HEK293T (cell line): ENCODE results near the gene TM4SF20.
"Not testable (repeated sequence)": the region's sequence is repeated elsewhere in the genome, so short reads cannot be mapped to it uniquely, and the experiment has no call there.

Experiments
- CTCF ChIA-PET: fragments of 350-600 bp; formaldehyde crosslinking; extraction: SDS; loops from one replicate; lab custom pipeline; 2021; ENCODE audit warnings: antibody characterized with exemption, inconsistent platforms; lab: Yijun Ruan, JAX
- POLR2A ChIA-PET: fragments of 350-600 bp; formaldehyde crosslinking; extraction: SDS; loops from one replicate; lab custom pipeline; 2020; ENCODE audit warnings: antibody characterized with exemption, inconsistent platforms; lab: Yijun Ruan, JAX
- DNase-seq: peaks from one replicate; pipeline ENCODE4 v3.0.0; 2012; ENCODE audit warnings: mixed read lengths; ENCODE audit errors: extremely low spot score
- ARNT ChIP-seq: fragments of 450-650 bp; IDR thresholded peaks from 2 replicates; pipeline ENCODE4 v1.6.1; 2017; ENCODE audit warnings: mild to moderate bottlenecking
- BHLHE40 ChIP-seq: fragments of 450-650 bp; IDR thresholded peaks from 2 replicates; pipeline ENCODE4 v1.6.1; 2016; ENCODE audit warnings: mild to moderate bottlenecking, moderate library complexity, borderline replicate concordance
- CTBP1 ChIP-seq: fragments of 450-650 bp; IDR thresholded peaks from 2 replicates; pipeline ENCODE4 v1.6.1; 2016; ENCODE audit warnings: borderline replicate concordance
- ELF4 ChIP-seq: fragments of 450-650 bp; IDR thresholded peaks from 2 replicates; pipeline ENCODE4 v1.6.1; 2017; ENCODE audit warnings: antibody characterized with exemption
- FOXA1 ChIP-seq: fragments of 450-650 bp; IDR thresholded peaks from 2 replicates; pipeline ENCODE4 v1.6.1; 2016; ENCODE audit warnings: mild to moderate bottlenecking
- FOXK2 ChIP-seq: fragments of 450-650 bp; IDR thresholded peaks from 2 replicates; pipeline ENCODE4 v1.6.1; 2016; ENCODE audit warnings: mild to moderate bottlenecking
- FOXM1 ChIP-seq: fragments of 450-650 bp; IDR thresholded peaks from 2 replicates; pipeline ENCODE4 v1.6.1; 2017; ENCODE audit warnings: mild to moderate bottlenecking, borderline replicate concordance
- HDGF ChIP-seq: fragments of 450-650 bp; IDR thresholded peaks from 2 replicates; pipeline ENCODE4 v1.6.1; 2017; ENCODE audit warnings: antibody characterized with exemption, borderline replicate concordance
- L3MBTL2 ChIP-seq: fragments of 450-650 bp; conservative IDR thresholded peaks from 2 replicates; pipeline ENCODE4 v1.6.1; 2016; ENCODE audit warnings: mild to moderate bottlenecking
- LEF1 ChIP-seq: fragments of 450-650 bp; IDR thresholded peaks from 2 replicates; pipeline ENCODE4 v1.6.1; 2017; ENCODE audit warnings: mild to moderate bottlenecking, borderline replicate concordance
- NFRKB ChIP-seq: fragments of 450-650 bp; IDR thresholded peaks from 2 replicates; pipeline ENCODE4 v1.6.1; 2016; ENCODE audit warnings: mild to moderate bottlenecking, moderate library complexity
- SP1 ChIP-seq: fragments of 450-650 bp; IDR thresholded peaks from 2 replicates; pipeline ENCODE4 v1.6.1; 2017
- SUZ12 ChIP-seq: fragments of 450-650 bp; IDR thresholded peaks from 2 replicates; pipeline ENCODE4 v1.6.1; 2016; ENCODE audit warnings: mild to moderate bottlenecking
- TARDBP ChIP-seq: fragments of 450-650 bp; IDR thresholded peaks from 2 replicates; pipeline ENCODE4 v1.6.1; 2016
- ZNF384 ChIP-seq: fragments of 450-650 bp; IDR thresholded peaks from 2 replicates; pipeline ENCODE4 v1.6.1; 2016
- TF ChIP-seq, protein P1 (sequence below): fragments of 450-650 bp; IDR thresholded peaks from 2 replicates; pipeline ENCODE4 v1.6.1; 2016

TM4SF20 gene

DNA sequence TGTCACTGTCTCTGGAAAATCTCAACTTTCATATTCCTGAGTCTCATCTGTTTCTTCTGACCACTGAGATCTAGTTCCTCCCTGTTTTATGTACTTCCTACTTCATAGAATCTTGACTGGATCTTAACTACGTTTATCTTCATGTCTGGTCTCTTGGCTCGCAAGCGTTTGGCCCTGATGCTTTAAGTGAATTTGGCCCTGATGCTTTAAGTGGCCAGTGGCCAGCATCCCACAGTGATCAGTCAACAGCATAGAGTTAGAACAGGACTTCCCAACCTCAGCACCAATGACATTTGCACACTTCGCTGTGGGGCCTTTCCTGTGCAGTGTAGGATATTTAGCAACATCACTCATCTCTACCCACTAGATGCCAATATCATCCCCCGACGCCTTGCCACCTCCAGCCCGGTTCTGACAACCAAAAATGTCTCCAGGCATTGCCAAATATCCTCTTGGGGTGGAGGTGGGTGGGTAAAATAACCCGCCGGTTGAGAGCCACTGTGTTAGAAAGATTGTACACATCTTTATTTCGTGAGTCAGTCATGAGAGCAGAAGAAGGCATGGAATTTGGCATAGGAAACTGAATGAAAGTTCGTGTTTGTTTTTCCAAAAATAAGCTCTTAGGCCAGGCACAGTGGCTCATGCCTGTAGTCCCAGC, 12.2 kb downstream of the TM4SF20 start:
- CTCF ChIA-PET: no interaction called here
- POLR2A ChIA-PET: no interaction called here
- no peak for TF ChIP-seq NFRKB
- TF ChIP-seq SP1: no peak
- TF ChIP-seq ZNF384: no peak
- no peak for DNase-seq

DNA sequence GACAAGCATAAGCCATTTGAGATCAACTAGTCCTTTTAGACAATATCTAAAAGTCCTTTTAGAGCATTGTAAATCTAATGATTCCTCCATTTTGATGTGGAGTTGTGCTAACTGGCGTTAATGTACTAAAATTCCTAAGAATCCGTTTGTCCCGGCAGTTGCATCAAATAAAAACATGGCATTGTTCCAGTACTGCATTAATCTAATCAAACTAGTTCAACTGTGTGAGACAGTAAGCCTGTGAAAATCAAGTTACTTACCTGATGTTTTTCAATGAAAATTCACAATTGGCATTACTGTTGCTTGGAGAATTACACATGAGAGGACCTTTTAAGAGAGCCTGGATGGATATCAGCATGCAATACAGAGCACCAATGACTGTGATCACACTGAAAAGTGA, 13.3 kb downstream of the TM4SF20 start:
- TF ChIP-seq SUZ12 (no peak), HDGF (no peak), ARNT (no peak), LEF1 (no peak), CTBP1 (no peak), ZNF384 (no peak), FOXK2 (no peak), BHLHE40 (no peak), FOXA1 (no peak), ELF4 (no peak), NFRKB (no peak), FOXM1 (no peak)
- POLR2A ChIA-PET: no interaction called here
- CTCF ChIA-PET: no interaction called here
- DNase-seq: no peak

DNA sequence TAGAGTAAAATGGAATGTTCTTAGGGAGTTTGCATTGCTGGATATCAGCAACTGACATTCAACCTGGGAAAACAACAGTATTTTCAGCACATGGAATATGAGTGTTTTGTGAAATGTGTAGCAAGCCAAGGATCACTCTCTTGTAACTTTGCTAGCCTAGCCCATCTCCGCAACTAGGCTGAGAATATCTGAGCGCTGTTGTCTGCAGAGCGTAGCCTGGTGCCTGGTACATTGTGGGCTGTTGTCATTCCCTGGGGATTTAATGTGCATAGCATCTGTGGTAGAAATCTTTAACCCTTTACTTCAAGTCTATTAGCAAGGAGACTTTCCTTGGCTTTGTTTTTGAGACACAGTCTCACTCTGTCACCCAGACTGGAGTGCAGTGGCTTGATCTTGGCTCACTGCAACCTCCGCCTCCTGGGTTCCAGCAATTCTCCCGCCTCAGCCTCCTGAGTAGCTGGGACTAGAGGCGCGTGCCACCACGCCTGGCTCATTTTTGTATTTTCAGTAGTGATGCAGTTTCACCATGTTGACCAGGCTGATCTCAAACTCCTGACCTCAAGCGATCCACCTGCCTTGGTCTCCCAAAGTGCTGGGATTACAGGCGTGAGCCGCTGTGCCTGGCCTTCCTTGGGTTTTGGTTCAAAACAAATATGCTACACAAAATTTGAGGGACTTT, 14.4 kb downstream of the TM4SF20 start:
- POLR2A ChIA-PET, DNase-seq, CTCF ChIA-PET: not testable (repeated sequence)

DNA sequence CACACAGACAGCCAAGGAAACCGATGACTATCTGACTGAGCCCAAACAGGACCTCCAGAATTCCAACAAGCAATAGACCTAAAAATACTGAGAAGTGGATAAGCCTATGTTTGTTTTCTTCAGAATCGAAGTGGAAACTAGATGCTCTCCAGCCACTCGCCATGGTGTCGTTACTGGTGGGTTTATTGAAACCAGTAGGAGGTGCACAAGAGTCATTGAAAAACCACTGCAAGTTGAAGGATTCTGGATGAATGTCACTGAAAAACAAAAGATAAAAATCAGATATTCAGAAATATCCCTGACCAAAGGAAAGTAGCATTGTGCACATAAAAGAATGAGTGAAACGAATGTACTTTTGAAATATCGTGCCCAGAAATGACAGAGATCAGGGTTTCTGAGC, 15.3 kb downstream of the TM4SF20 start:
- CTCF ChIA-PET: no interaction called here
- POLR2A ChIA-PET: no interaction called here
- TF ChIP-seq SP1 (no peak), L3MBTL2 (no peak), BHLHE40 (no peak), ELF4 (no peak), HDGF (no peak), ARNT (no peak), SUZ12 (no peak), LEF1 (no peak), NFRKB (no peak), FOXA1 (no peak), CTBP1 (no peak), FOXK2 (no peak), TARDBP (no peak), FOXM1 (no peak), ZNF384 (no peak)
- TF ChIP-seq, protein P1, sequence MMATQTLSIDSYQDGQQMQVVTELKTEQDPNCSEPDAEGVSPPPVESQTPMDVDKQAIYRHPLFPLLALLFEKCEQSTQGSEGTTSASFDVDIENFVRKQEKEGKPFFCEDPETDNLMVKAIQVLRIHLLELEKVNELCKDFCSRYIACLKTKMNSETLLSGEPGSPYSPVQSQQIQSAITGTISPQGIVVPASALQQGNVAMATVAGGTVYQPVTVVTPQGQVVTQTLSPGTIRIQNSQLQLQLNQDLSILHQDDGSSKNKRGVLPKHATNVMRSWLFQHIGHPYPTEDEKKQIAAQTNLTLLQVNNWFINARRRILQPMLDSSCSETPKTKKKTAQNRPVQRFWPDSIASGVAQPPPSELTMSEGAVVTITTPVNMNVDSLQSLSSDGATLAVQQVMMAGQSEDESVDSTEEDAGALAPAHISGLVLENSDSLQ: no peak
- no peak for DNase-seq

DNA sequence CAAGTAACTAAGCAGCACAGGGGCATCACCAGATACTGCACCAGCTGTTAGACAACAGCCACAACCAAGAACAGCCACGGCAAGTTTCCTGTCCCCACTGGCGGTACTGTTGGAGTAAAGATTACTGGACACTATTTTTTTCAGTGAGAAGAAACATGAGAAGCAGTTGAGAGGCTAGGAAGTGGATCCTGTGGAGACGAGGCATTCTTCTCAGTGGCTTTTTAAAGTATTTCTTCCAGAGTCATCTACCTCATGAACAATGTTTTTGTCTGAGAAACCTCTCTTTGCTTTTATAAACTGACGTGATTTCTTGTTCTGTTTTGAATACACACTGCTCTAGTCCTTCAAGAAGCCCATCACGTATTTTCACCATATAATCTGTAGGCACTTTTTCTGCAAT, 18.8 kb downstream of the TM4SF20 start:
- TF ChIP-seq, protein P1: no peak
- TF ChIP-seq TARDBP (no peak), L3MBTL2 (no peak), SUZ12 (no peak), BHLHE40 (no peak), NFRKB (no peak), FOXK2 (no peak), FOXA1 (no peak), LEF1 (no peak), ARNT (no peak), SP1 (no peak), ZNF384 (no peak), ELF4 (no peak), CTBP1 (no peak), HDGF (no peak), FOXM1 (no peak)
- ChIA-PET POLR2A (no interaction called here), CTCF (no interaction called here)
- no peak for DNase-seq

DNA sequence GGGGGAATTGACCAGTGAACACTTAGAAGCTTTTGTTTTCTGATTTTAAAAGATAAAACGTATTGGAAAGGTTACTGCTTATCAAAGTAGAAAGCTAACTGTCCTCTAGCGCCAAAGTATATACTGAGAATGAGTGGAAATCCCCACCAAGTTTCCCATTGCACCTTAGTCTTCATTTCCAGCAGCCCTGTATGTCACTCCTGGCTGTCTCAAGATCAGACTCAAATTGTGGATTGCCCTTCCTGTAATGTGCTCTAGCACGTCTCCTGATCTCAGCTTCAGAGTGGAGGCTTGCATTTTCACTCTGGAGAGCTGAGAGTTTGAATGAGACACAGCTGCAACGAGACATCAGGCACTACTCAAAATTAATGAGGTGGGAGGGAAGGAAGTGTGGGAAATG, 27.5 kb downstream of the TM4SF20 start:
- POLR2A ChIA-PET: no interaction called here
- no peak for DNase-seq
- TF ChIP-seq ARNT (no peak), SUZ12 (no peak), ZNF384 (no peak), FOXM1 (no peak), FOXK2 (no peak), BHLHE40 (no peak), FOXA1 (no peak), ELF4 (no peak), LEF1 (no peak)
- CTCF ChIA-PET: no interaction called here

DNA sequence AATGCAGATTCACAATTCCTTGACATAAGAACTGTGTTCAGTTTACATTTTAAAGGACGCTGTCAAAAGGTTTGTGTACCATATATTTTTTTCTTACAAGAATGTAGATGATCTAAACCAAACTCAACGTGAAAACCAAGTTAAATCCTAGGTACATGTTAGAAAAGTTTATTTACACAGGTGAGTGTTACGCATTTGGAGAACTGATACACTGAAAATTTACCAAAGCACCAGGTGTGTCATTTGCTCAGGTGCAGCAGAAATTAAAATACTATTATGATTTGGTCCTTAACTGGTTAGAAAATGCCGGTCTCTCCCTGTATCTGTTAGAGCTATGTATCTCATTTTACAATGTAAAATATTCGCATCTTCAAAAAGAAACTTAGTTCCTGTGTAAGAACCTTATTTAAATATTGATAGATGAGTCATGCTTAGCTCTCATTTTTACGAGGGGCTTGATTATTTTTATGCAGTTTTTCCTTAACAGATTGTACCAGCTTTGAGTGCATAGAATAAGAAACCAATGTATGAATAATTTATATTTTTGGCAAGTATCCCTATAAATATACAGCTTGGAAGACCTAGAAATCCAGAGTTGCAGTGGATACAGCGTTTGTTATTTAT, 29.0 kb downstream of the TM4SF20 start:
- ChIA-PET POLR2A (no interaction called here), CTCF (no interaction called here)
- DNase-seq: no peak
- TF ChIP-seq SUZ12: no peak
- TF ChIP-seq FOXA1: no peak
- TF ChIP-seq LEF1: no peak
- no peak for TF ChIP-seq SP1
- TF ChIP-seq ZNF384: no peak
